ENCODE data around the gene UPK1B.

The UPK1B gene

DNA sequence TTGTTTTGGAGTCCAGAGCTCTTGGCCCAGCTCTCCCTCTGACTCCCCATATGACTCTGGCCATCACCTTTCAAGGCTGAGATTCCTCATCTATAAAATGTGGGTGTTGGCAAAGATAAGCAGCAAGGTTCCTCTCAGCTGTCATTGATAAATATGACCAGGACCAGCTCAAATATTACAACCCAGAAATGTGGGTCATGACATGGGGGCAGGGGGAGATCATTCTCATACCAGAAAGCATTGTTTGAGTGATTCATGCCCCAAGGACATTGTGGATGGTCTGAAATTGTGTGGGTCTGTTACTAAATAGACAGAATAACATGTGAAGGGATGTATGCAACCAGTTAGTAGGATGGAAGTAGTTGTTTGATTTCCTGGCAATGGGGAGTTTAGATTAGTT is 13.9 kb downstream of the UPK1B start:
- TF ChIP-seq, protein P1, sequence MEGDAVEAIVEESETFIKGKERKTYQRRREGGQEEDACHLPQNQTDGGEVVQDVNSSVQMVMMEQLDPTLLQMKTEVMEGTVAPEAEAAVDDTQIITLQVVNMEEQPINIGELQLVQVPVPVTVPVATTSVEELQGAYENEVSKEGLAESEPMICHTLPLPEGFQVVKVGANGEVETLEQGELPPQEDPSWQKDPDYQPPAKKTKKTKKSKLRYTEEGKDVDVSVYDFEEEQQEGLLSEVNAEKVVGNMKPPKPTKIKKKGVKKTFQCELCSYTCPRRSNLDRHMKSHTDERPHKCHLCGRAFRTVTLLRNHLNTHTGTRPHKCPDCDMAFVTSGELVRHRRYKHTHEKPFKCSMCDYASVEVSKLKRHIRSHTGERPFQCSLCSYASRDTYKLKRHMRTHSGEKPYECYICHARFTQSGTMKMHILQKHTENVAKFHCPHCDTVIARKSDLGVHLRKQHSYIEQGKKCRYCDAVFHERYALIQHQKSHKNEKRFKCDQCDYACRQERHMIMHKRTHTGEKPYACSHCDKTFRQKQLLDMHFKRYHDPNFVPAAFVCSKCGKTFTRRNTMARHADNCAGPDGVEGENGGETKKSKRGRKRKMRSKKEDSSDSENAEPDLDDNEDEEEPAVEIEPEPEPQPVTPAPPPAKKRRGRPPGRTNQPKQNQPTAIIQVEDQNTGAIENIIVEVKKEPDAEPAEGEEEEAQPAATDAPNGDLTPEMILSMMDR (IDR thresholded peaks at IDR 0.05): no peak

DNA sequence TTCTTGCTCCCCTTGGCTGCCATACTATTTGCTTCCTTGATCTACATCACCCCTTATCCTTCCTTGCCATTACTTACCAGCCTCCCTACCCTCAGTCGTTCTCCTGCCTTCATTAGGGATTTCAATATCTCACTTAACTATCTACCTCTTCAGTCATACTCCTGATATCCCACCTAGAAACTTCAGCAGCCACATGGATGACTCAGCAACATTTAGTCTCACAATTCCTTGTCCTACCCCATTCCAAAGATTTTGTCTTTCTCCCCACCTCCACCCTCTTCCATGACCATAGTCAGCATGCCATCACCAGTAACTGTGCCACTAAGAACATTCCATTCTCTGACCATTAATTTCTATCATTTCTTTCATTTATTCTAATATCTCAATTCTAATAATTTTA is 18.4 kb downstream of the UPK1B start:
- TF ChIP-seq, protein P1 (IDR thresholded peaks at IDR 0.05): no peak

DNA sequence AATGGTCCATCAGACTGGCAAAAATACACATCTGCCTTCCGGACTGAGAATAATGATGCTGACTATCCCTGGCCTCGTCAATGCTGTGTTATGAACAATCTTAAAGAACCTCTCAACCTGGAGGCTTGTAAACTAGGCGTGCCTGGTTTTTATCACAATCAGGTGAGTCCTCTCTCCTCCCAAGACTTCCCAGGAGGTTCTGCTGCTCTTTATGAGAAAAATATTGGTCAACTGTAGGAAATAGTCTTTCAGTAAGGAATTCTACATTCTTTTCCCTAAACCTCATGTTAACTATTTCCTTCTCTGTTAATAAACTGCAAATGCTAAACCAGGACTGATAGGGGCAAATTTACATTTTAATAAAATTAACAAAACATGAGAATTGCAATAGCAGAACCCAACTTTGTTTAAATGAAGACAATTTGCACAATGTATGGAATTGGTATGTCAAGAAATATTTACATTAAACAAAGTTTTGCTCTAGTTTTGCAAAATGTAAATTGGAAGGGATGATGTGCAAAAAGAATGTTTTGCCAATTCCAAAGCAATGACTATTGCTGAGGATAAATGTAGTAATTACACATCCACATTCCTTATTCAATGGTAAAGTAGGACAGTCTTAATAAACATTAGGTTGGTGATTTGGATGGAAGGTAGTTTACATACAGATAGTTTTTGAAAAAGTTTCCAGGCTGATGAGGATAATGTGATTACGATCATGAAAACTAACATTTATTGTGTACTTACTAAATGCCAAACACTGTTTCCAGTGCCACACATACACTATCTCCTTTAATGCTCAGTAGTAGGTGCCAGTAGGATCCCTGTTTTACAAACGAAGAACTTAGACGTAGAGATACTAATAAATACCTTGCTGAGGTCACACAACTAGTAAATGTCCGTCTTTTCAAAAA is 21.1 kb downstream of the UPK1B start:
- TF ChIP-seq, protein P1 (IDR thresholded peaks at IDR 0.05): no peak

DNA sequence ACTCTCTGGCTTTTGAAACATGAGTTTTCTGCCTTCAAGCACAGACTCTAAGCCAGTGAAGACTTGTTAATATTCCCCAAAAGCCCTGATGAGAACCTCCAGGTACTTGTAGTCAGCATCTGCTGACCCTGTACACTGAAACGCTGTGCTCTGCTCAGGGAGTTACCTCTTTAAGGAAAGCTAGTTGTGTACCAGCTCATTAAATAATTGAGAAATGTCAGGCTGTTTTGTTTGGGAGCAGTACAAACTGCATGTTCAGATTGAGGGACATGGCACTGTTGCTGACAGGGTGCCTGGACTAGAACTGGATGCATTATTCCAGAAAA is 21.7 kb downstream of the UPK1B start:
- TF ChIP-seq, protein P1 (IDR thresholded peaks at IDR 0.05): no peak

DNA sequence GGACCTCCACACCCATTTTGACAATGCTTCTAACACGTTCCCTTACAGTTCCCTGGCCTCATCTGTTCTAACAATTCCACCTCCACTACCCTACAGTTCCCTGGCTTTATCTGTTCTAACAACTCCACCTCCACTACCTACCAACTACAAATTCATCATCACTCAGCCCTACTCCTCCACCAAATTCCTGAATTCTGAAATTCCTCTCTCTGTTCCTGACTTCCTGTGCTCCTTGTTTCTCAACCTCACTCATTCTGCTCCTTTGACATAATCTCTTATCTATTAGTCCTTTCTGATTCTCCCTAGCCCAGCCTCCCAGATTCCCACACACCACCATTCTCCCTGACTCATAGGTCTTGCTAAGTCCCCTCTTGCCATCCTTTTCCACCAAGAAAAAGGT is 22.5 kb downstream of the UPK1B start:
- TF ChIP-seq, protein P1 (IDR thresholded peaks at IDR 0.05): no peak

DNA sequence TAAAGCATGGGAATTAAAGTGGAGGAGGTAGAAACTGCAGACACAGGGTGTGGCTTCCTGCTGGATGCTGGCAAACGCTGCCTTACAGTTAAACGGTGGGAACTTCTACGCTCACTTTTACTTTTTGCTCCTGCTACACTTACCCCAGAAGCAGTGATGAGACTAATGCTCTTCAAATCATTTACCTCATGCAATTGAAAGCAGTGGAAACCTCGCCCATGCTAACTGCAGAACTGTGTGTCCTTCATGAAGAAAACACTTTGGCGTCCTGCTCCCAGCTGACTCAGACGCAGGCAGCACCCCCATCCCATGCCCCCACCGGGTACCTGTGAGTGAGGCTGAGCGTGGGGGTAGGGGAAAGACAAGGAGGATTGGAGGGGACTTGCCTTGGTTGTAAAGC is 31.8 kb downstream of the UPK1B start:
- TF ChIP-seq, protein P1 (IDR thresholded peaks at IDR 0.05): no peak

DNA sequence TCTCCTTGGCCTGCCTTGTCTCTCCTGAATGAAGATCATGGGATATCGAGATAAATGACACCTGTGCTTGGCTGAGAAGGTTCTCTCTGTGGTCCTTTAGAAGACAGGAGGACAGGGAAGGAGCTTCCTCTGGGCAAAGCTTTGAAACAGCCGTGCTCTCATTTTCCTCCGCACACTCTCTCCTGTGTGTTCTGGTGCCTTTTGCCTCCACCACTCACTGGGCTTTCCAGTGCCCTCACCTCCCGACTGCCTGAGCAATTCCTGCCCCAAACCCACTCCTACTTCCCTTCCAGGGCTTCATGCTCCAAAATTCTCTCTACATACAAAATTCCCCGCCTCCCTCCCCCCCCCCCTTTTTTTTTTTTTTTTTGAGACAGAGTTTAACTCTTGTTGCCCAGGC is 32.3 kb downstream of the UPK1B start:
- TF ChIP-seq, protein P1 (IDR thresholded peaks at IDR 0.05): no peak

Data from LNCAP (cell line).